HepG2 (cell line): ENCODE data around the gene SORBS2. TPM values are rescaled to one million over a fixed set of nuclear protein-coding genes. Genes with fewer than 3 reads are reported as not detected.

Experiments used
- DPF2 ChIP-seq: sonication (generic); formaldehyde crosslinking; IDR thresholded peaks from 2 replicates; pipeline ENCODE4 v1.4.0; 2020; ENCODE audit warnings: mild to moderate bottlenecking, low read depth, missing genetic modification reagents, borderline replicate concordance
- FOXA3 ChIP-seq: IDR thresholded peaks from 2 replicates; pipeline ENCODE4 v1.6.1; 2016; ENCODE audit warnings: missing genetic modification reagents, missing compliant biosample characterization
- FOXO1 ChIP-seq: sonication (generic); formaldehyde crosslinking; IDR thresholded peaks from 2 replicates; pipeline ENCODE4 v1.4.0; 2020; ENCODE audit warnings: missing genetic modification reagents
- KAT2B ChIP-seq: fragments of 150-350 bp; IDR thresholded peaks from 2 replicates; pipeline ENCODE4 v1.6.1; 2014; ENCODE audit warnings: low read depth, low read length, borderline replicate concordance
- MAZ ChIP-seq, 2 experiments: sonication (generic) in 1 of 2; formaldehyde crosslinking in 1 of 2; IDR thresholded peaks; 2 replicates each; pipeline versions ENCODE4 v1.5.0 to v1.6.1; 2012 to 2020; ENCODE audit warnings: low read depth in 2 of 2, mild to moderate bottlenecking in 2 of 2, borderline replicate concordance in 1 of 2, improper control_type of control experiment in 1 of 2, low read length in 1 of 2, missing genetic modification reagents in 1 of 2, moderate library complexity in 1 of 2
- POLR2G ChIP-seq: fragments of 200-400 bp; formaldehyde crosslinking; IDR thresholded peaks from 2 replicates; pipeline ENCODE4 v1.6.1; 2018; ENCODE audit warnings: mild to moderate bottlenecking, low read depth, low read length, moderate library complexity
- TARDBP ChIP-seq: sonication (generic); formaldehyde crosslinking; IDR thresholded peaks from 2 replicates; pipeline ENCODE4 v1.8.0; 2022; ENCODE audit warnings: mild to moderate bottlenecking, missing genetic modification reagents
- TGIF2 ChIP-seq: IDR thresholded peaks from 2 replicates; pipeline ENCODE4 v1.6.1; 2016; ENCODE audit warnings: control low read depth, missing compliant biosample characterization
- ZNF101 ChIP-seq: sonication (generic); formaldehyde crosslinking; IDR thresholded peaks from 2 replicates; pipeline ENCODE4 v1.4.0; 2020; ENCODE audit warnings: mild to moderate bottlenecking, low read depth, missing genetic modification reagents, borderline replicate concordance
- ZNF317 ChIP-seq: sonication (generic); formaldehyde crosslinking; IDR thresholded peaks from 2 replicates; pipeline ENCODE4 v1.5.0; 2020; ENCODE audit warnings: mild to moderate bottlenecking, missing genetic modification reagents
- polyA plus RNA-seq, 8 experiments: library from polyadenylated mRNA; depleted of rRNA in 3 of 8; stranded (reverse) in 7 of 8; unstranded in 1 of 8; fragments of >200 nt; fragmentation: Illumina TruSeq in 4 of 8; extraction: Trizol in 4 of 8; gene quantifications; 2 replicates each; pipeline versions ENCODE4 v1.2.1 to v1.2.3, GENCODE V29; 2011 to 2016; ENCODE audit warnings: low read depth in 4 of 8, missing spikeins in 1 of 8, mixed read lengths in 1 of 8; ENCODE audit not compliant: insufficient read depth in 1 of 8
- total RNA-seq, 5 experiments: library from RNA; depleted of rRNA; stranded (reverse); fragments of >200 nt; fragmentation: Illumina TruSeq; extraction: Trizol; gene quantifications; 2 replicates each; pipeline ENCODE4 v1.2.3, GENCODE V29; 2016; ENCODE audit warnings: low read depth in 1 of 5
- TF ChIP-seq, protein P1 (sequence below), 2 experiments: fragments of 450-650 bp in 1 of 2; sonication (generic) in 1 of 2; formaldehyde crosslinking in 1 of 2; IDR thresholded peaks; 2 replicates each; pipeline versions ENCODE4 v1.6.1 to v1.8.0; 2016 to 2022; ENCODE audit warnings: antibody characterized with exemption in 1 of 2, mild to moderate bottlenecking in 1 of 2, missing genetic modification reagents in 1 of 2
- TF ChIP-seq, protein P2 (sequence below): sonication (generic); formaldehyde crosslinking; IDR thresholded peaks from 2 replicates; pipeline ENCODE4 v1.4.0; 2020; ENCODE audit warnings: missing genetic modification reagents

The SORBS2 gene
- total and polyA plus RNA-seq, 2 of the 13 experiments (the other 11 are each of a cell fraction or from before 2014, with no cell fraction given) = 25.0 to 80.5 TPM

DNA sequence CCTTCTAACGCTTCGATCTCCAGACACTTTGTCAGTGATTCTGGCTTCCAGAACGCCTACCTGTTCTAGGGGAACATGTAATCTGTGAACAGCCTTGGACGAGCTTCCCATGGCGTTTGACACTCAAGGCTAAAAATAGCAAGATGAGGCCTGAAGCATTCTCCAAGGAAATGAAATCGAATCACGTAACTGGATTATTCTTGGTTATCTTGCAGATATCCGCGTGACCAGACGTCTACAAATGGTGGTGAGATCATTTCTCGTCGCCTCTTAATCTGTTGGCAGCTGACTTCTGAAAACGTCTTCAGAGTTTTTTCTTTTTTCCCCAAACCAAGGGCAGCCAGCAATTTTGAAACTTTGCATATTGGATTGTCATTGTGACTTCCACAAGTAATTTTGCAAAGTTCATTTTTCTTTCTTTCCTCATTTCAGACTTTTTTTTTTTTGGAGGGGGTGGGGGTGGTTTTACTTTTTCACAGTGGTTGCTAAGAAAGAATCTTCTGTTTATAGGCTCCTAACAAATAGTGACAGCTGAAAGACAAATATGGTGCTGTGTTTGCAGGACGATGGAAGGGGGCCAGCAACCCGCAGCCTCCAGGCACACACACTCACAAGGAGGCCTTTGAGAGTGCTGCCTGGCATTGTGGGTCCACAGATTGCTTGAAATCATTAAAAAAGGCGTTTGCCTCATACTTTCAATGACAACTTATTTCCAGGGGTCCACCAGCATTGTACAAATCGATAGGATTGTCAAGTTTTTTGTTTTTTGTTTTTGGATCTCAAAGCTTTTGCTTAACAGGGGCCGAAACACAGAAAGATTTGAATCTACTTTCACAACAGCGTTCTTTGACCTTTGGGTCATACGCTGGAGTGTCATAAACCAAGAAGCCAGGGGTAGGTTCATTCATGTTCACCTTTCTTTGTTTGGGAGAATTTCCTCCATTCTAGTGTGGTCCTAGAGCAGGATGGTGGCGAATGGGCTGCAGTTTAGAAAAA lies 244.3 kb downstream of the SORBS2 start (continued):
- TF ChIP-seq, protein P1, sequence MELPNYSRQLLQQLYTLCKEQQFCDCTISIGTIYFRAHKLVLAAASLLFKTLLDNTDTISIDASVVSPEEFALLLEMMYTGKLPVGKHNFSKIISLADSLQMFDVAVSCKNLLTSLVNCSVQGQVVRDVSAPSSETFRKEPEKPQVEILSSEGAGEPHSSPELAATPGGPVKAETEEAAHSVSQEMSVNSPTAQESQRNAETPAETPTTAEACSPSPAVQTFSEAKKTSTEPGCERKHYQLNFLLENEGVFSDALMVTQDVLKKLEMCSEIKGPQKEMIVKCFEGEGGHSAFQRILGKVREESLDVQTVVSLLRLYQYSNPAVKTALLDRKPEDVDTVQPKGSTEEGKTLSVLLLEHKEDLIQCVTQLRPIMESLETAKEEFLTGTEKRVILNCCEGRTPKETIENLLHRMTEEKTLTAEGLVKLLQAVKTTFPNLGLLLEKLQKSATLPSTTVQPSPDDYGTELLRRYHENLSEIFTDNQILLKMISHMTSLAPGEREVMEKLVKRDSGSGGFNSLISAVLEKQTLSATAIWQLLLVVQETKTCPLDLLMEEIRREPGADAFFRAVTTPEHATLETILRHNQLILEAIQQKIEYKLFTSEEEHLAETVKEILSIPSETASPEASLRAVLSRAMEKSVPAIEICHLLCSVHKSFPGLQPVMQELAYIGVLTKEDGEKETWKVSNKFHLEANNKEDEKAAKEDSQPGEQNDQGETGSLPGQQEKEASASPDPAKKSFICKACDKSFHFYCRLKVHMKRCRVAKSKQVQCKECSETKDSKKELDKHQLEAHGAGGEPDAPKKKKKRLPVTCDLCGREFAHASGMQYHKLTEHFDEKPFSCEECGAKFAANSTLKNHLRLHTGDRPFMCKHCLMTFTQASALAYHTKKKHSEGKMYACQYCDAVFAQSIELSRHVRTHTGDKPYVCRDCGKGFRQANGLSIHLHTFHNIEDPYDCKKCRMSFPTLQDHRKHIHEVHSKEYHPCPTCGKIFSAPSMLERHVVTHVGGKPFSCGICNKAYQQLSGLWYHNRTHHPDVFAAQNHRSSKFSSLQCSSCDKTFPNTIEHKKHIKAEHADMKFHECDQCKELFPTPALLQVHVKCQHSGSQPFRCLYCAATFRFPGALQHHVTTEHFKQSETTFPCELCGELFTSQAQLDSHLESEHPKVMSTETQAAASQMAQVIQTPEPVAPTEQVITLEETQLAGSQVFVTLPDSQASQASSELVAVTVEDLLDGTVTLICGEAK (IDR thresholded peaks at IDR 0.05) = no peak
- TF ChIP-seq, protein P1 (CRISPR knock-in tag; IDR thresholded peaks at IDR 0.05) = no peak
- TF ChIP-seq ZNF101 (CRISPR knock-in tag) = no peak
- peak; percentile 51; the same call in 1 of the 2 replicates for TF ChIP-seq DPF2 (CRISPR knock-in tag)
- no peak for TF ChIP-seq TARDBP (CRISPR knock-in tag)
- TF ChIP-seq FOXA3 (CRISPR knock-in tag) = peak; percentile 61
- TF ChIP-seq, protein P2, sequence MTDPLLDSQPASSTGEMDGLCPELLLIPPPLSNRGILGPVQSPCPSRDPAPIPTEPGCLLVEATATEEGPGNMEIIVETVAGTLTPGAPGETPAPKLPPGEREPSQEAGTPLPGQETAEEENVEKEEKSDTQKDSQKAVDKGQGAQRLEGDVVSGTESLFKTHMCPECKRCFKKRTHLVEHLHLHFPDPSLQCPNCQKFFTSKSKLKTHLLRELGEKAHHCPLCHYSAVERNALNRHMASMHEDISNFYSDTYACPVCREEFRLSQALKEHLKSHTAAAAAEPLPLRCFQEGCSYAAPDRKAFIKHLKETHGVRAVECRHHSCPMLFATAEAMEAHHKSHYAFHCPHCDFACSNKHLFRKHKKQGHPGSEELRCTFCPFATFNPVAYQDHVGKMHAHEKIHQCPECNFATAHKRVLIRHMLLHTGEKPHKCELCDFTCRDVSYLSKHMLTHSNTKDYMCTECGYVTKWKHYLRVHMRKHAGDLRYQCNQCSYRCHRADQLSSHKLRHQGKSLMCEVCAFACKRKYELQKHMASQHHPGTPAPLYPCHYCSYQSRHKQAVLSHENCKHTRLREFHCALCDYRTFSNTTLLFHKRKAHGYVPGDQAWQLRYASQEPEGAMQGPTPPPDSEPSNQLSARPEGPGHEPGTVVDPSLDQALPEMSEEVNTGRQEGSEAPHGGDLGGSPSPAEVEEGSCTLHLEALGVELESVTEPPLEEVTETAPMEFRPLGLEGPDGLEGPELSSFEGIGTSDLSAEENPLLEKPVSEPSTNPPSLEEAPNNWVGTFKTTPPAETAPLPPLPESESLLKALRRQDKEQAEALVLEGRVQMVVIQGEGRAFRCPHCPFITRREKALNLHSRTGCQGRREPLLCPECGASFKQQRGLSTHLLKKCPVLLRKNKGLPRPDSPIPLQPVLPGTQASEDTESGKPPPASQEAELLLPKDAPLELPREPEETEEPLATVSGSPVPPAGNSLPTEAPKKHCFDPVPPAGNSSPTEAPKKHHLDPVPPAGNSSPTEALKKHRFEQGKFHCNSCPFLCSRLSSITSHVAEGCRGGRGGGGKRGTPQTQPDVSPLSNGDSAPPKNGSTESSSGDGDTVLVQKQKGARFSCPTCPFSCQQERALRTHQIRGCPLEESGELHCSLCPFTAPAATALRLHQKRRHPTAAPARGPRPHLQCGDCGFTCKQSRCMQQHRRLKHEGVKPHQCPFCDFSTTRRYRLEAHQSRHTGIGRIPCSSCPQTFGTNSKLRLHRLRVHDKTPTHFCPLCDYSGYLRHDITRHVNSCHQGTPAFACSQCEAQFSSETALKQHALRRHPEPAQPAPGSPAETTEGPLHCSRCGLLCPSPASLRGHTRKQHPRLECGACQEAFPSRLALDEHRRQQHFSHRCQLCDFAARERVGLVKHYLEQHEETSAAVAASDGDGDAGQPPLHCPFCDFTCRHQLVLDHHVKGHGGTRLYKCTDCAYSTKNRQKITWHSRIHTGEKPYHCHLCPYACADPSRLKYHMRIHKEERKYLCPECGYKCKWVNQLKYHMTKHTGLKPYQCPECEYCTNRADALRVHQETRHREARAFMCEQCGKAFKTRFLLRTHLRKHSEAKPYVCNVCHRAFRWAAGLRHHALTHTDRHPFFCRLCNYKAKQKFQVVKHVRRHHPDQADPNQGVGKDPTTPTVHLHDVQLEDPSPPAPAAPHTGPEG (CRISPR knock-in tag) = no peak
- peak; percentile 71 for TF ChIP-seq POLR2G
- peak; percentile 61; the same call in 1 of the 2 replicates for TF ChIP-seq FOXO1 (CRISPR knock-in tag)
- TF ChIP-seq TGIF2 (CRISPR knock-in tag) = peak; percentile 20; the same call in 1 of the 2 replicates
- peak; percentile 100 for TF ChIP-seq ZNF317 (CRISPR knock-in tag)
- TF ChIP-seq MAZ (IDR thresholded peaks at IDR 0.05; ENCODE audit: borderline replicate concordance, low read depth, low read length) = no peak
- peak; percentile 37; the same call in 1 of the 2 replicates for TF ChIP-seq MAZ (CRISPR knock-in tag; IDR thresholded peaks at IDR 0.05; ENCODE audit: low read depth)
- TF ChIP-seq KAT2B = no peak
